Right renal cortex interstitium (tissue), 3 donors: ENCODE measurements around the gene SLC35F6. TPM values are rescaled to one million over a fixed set of nuclear protein-coding genes. Genes with fewer than 3 reads are reported as not detected.
A peak's percentile ranks its signal among the peaks of the same experiment; 100 is the strongest.
"Not testable (repeated sequence)": the region's sequence is repeated elsewhere in the genome, so short reads cannot be mapped to it uniquely, and the experiment has no call there.

Experiments used
- DNase-seq, 3 donors: peaks; one replicate each; pipeline ENCODE4 v3.0.0-alpha.2; 2013; ENCODE audit warnings: low read depth in 3 of 3, low spot score in 2 of 3
- polyA plus RNA-seq, 3 donors: library from polyadenylated mRNA; unstranded; fragments of 120-200 nt; gene quantifications; one replicate each; pipeline ENCODE4 v1.2.1, GENCODE V29; 2013; ENCODE audit not compliant: insufficient read length in 3 of 3

The SLC35F6 gene
- polyA plus RNA-seq, 3 donors, result 15.0 to 16.3 (median 15.2) TPM

DNA sequence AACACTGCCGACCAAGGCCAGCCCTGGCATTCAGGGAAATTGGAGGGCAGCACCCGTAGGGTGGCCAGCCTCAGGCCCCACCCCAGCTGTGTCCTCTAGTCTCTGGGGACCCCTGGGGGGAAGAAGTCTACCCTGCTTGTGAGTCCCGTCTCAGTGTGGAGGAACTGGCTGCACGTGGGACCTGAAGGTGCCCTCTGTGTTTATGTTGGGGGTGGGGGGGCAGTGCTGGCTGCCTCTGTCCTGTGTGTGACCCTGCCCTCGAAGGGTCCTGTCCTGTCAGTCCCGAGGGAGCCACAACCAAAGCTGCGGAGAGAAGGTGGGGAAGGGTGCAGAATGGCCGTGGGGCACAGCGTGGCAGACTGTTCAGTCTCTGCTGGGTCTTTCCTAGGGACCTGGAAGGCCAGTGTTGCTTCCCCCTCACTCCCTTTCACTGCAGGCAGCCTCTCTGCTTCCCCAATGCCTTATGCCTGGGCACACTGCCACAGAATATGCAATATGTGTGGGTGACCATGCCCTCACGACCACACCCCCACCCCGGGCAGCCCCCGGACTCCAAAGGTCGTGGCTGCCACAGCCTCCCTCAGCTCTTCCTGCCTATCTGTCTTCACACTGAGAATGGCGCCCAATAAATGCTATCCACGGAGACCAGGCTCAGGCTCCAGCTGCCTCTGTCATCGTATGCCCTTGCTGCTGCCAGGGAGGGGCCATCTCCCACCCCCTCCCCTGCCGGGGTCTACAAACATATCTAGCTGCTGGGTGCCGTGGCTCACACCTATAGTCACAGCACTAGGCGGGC, 33.3 kb upstream of the SLC35F6 start:
- no peak for DNase-seq

DNA sequence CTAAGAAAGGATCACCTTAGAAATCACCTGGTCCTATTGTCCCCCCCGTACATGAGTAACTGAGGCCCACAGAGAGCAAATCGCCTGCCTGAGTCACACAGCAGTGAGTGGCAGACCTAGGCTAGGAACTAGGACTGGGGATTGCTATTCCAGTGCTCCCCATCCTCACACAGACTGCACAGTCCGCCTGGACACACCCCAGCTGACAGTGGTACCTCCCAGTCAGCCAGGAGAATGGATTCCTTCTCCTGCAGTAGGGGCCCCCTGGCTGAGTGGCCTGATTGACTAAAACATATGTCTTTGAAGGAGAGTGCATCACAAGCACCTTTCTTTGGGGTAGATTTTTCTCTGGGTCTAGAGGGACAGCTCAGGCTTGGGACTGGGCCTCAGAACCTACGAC, 32.4 kb upstream of the SLC35F6 start:
- DNase-seq, result no peak

DNA sequence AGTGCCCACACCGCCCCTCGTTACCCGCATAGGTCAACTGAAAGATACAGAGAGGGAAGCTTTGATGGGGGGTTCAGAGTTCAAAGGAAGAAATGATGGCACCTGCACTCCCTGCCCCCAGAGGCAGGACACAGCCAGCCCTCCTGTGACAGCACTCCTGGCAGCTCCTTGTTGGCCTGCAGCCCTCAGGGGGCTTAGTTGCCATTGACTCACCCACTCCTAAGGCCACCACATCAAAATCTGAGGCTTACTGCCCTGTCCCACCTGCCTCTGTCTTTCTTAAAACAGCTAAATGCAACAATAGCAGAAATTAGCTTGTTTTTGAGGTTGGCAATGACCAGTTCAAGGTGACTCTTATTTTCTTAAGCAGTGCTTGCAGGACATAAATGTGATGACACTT, 31.6 kb upstream of the SLC35F6 start:
- no peak for DNase-seq

DNA sequence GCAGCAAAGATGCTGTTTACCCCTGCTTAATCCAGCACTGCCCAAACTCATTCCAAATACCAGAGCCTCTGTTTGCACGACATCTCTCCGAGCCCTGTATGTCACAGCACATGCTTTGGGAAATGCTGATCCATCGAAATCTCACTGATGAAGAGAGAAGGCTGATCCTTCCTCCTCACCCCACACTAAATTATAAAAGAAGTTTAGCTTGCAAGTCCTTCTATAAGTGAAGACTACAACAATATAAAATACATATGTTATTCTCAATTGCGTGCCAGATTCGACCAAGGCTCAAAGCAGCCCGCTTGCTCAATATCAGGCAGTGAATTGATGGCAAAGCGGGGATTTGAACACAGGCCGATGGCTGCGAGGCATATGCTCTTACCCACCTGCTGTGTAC, 30.7 kb upstream of the SLC35F6 start:
- DNase-seq, result no peak

DNA sequence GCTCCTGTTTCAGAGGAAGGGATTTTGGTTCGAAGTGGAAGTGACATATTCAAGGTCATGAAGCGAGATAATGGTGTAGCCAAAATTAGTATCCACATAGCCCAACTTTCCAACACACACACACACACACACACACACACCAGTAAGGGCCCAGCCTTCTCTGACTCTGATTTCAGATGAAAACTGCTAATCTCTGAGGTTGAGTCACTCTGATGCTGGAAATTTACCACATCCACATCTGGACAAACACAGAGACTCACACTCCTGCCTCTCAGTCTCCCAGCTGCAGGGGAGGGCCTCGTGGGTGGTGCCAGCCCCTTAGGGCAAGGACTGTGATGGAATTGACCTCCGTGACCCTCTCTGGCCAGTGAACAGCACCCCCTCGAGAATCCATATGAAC, 29.0 kb upstream of the SLC35F6 start:
- DNase-seq, result no peak

DNA sequence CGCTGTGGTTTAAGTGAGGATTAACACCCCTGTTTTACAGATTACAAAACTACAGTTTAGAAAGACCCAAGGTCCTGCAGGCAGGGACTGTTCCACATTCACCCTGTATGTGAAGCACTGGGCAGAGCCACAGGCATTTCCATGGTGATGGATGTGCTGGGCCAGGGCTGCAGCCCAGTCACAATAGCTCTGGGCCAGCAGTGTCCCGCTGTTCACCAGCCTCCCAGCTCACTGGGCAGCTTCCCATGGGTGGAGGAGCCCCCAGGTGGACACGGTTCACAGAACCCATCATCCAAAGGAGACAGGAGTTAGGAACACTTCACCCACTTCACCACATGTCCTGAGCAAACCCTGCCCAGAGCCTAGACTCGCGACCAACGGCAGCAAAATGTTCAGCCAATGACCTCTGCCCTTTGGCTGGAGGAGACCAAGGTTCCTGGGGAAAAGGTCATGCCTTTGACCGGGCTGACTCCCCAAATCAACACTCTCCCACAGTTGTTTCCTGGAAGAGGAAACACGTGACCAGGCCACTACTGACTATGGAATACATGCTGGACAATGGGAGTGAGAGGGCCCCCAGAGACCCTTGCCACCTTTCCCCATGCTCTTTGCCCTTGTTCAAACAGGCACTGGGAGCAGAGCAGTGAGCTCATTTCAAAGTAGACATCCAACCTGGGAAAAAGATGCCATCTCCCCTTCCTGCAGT, 28.0 kb upstream of the SLC35F6 start:
- DNase-seq, result no peak

DNA sequence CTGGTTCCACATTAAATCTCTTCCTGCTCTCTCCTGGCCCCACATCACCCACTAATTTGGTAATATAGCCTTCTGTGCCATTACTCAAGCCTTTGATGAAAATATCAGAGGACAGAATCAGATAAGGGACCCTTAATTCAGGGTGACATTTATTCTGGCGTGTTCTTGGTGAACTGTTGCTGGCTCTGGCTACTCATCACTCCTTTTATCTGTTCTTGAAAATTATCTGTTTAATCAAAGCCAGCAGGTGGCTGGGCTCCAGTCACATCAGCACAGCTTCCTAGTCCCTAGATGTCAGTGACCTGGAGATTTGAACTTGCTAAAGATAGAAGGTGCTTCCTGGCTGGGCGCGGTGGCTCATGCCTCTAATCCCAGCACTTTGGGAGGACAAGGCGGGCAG, 26.9 kb upstream of the SLC35F6 start:
- DNase-seq, result no peak

DNA sequence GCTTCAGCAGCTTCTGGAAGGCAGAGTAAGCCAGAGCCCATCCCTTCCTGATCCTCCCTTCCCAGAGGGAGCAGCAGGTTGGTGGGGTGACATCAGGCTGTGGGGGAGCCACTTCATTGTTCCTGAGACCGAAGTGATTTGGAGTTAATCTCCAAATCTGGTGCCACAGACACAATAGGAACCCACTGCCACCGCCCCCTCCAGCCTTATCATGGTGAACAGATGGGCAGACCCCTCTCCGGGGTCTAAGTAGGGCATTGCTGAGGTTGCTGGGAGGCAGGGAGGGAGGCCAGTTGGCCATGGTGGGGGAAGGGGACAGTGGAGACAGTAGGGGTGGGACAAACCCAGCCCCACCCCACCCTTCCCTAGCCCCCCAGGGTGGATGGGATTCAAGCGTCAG, 25.6 kb upstream of the SLC35F6 start:
- DNase-seq, result no peak

DNA sequence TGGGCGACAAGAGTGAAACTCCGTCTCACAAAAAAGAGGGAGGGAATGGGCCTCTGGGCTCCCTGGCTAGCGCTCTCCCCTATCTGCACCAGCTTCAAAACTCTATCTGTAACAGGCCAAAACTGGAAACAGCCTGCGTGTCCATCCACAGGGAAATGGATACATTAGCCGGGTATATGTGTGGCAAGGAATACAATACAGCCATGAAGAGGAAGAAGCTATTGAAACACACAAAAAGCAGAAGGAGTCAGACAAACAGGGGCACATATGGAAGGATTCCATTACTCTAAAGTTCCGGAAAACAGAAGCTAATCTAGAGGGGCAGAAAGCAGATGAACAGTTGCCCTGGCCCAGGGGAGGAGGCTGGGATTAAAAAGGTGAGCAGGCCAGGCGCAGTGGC, 24.6 kb upstream of the SLC35F6 start:
- DNase-seq, result no peak

DNA sequence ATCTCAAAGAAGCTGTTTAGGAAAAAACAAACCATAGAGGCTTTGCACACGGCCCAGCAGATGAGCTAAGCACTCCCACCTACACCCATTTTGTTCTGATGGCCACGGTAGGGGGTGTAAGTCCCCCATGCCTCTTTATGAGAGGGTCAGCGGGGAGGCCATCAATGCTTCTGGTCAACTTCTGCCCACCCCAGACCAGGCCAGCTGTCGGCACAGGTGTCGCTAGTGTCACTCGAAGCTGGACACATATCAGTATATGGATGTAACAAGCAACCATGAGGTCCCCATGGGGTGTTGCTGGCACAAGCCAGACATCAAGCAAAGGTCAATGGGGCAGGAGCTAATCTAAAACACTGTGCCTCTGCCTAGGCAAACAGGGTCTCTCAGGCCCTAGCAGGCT, 23.7 kb upstream of the SLC35F6 start:
- DNase-seq, result no peak

DNA sequence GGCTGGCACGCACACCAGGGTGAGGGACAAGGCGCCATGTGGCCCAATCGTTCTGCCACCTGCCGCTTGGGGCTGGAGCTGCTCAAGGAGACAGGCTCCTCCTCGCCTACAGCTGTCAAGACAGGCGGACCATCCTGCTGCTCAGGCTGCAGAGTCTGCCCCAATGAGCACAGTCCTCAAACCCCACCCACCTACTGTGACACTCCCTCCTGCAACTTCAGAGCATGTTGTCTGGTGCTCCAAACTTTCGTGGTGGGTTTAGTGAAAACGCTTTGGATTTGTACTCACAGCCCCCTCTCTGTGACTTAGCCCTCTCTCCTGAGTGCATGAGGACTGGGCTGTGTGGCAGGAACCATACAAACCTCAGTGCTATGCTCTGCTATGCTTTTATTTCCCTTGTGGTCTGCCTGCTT, 23.2 kb upstream of the SLC35F6 start:
- DNase-seq, result no peak

DNA sequence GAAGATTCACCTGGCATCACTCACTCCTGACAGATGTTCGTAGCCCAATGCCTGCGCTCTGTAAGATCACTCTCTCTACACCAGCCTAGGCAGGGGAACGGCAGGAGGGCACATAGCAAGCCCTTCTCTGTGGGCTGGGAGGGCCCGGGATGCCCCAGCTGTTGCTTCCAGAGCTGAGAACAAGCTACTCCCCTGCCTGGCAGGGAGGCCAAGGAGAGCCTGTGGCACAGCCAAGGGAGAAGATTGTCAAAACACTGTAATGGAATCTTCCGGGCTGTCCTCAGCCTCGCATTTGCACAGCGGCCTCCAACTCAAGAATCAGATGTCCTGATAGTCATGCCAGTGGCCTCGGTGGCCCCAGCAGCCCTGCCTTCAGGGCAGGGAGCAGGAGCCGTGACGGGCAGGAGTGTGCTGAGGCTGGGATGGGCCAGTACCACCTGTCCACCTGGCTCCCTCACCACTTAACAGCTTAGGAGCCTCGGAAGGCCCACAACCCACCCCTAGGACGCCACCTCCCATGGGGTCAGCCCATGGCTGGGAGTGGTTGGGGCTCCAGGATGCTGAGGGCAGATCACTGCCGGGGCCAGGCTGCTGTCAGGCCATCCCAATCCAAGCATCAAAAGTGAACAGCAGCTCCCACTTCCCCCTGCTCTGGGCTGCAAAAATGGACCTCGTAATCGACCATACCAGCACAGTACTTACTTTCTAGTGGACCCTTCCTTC, 21.9 kb upstream of the SLC35F6 start:
- DNase-seq, result no peak

DNA sequence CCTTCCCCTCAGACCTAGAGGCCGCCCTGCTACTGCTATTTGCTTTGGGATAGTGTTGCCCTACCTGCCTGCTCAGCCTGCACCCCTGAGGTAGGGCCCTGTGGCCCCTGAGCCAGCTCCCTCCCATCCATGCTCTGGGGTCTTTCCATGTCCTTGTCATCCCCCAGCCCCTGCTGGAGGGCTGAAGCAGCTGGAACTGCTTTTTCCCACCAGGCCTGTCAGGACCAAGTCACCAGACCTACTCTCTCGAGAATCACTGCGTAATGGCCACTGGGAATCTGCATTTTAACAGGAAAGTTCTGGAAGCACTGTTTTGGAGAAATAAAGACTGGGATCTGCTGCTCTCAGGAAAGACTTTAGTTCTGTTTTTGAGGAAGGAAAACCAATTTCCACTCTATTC, 20.2 kb upstream of the SLC35F6 start:
- no peak for DNase-seq

DNA sequence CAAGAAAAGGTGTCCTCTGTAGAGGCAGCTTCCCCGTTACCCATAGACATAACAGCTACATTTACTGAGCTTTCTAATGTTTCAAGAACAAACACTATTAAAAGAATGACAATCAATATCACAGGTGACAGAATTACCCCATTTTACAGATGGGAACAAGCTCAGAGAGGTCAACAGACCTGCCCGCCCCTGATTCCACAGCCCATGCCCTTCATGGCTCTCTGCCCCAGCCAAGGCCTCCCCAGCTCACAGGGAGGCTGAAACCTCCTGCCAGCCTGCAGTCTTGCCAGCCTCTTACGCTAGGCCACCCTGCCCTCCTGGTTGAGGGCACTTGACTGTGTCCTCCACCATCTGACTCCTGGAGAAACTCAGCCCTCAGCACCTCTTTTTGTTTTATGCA, 19.1 kb upstream of the SLC35F6 start:
- DNase-seq, result no peak

DNA sequence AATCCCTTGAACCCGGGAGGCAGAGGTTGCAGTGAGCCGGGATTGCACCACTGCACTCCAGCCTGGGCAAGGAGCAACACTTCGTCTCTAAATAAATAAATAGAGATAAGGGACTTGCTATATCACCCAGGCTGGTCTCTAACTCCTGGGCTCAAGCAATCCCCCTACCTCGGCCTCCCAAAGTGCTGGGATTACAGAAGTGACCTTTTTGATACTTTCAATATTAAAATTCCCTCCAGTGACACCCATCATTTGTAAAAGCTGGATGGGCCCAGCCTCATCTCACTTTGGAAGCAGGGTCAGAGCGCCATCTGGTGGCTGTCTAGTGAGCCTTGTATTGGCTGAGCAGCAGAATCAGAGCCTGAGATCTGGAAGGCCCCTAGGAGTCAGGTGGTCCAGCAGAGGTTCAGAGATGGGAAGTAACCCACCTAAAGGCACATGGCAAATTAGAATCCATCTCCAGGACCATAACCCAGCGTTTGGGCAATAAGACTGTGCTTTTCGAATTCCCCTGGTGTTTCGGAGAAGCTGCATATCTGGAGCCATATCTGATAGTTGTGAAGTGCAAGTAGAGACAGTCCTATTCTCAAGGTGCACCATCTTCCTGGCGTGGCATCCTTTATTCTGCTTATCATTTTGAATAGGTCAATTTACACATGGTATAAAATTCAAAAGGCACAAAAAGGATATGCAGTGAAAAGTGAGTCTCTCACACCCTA, 18.3 kb upstream of the SLC35F6 start:
- peak; percentile 53 to 66 (median 65) for DNase-seq

DNA sequence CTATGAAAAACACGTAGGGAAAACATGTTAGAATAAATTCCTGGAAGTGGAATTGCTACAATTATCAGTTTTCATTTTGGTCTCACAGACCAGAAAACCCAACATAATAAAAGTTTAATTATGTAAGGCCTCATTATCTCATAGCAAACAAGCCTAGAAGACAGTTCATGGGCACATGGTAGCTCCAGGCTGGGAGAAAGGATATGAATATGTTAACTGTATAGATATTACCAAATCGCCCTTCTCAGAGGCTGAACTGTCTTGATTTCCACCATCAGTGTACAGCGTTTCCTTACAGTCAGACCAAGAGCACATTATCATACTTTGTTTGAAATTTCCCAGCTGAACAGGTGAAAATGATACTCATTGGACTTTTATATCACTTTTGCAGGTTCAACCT, 17.1 kb upstream of the SLC35F6 start:
- DNase-seq, result no peak

DNA sequence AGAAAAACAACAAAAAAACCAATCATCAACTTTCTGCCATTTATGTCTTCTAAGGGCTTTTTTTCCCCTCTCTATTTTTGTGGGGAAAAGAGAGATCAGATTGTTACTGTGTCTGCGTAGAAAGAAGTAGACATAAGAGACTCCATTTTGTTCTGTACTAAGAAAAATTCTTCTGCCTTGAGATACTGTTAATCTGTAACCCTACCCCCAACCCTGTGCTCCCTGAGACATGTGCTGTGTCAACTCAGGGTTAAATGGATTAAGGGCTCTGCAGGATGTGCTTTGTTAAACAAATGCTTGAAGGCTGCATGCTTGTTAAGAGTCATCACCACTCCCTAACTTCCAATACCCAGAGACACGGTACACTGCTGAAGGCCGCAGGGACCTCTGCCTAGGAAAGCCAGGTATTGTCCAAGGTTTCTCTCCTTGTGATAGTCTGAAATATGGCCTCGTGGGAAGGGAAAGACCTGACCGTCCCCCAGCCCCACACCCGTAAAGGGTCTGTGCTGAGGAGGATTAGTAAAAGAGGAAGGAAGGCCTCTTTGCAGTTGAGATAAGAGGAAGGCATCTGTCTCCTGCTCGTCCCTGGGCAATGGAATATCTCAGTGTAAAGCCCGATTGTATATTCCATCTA, 14.2 kb upstream of the SLC35F6 start:
- DNase-seq, result not testable (repeated sequence)

DNA sequence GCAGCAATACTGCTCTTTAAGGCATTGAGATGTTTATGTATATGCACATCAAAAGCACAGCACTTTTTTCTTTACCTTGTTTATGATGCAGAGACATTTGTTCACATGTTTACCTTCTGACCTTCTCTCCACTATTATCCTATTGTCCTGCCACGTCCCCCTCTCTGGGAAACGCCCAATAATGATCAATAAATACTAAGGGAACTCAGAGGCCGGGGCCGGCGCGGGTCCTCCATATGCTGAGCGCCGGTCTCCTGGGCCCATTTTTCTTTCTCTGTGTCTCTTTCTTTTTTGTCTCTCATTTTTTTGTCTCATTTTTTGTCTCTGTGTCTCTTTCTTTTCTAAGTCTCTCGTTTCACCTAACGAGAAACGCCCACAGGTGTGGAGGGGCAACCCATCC, 13.6 kb upstream of the SLC35F6 start:
- not testable (repeated sequence) for DNase-seq

DNA sequence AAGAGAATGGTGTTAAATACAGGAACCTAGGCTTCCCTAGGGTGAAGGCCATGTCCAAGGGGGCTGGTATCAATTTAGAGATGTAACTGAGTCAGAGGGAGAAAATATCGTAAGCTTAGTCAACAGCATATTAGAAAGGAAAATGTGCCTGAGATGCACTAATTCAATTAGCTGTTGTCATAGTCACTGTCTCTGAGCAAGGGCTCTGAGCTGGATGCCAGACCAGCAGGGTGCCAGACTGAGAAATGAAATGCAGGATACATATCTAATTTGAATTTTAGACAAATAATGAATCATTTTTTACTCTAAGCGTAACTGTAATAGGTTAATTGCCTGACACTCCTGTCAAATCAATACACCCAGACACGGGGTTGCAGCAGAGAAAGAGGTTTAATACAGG, 11.4 kb upstream of the SLC35F6 start:
- no peak for DNase-seq

DNA sequence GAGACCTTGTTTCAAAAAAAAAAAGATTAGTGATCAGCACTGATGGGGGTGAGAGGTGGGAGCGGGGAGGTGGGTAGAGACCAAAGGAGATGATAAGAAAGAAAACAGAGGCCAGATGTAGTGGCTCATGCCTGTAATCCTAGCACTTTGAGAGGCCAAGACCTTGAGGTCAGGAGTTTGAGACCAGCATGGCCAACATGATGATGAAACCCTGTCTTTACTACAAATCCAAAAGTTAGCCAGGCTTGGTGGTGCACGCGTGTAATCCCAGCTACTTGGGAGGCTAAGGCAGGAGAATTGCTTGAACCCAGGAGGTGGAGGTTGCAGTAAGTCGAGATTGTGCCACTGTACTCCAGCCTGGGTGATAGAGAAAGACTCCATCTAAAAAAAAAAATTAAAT, 9.5 kb upstream of the SLC35F6 start:
- DNase-seq, result no peak
